IMR-90 (cell line): ENCODE data around the gene LMO1. TPM values are rescaled to one million over a fixed set of nuclear protein-coding genes. Genes with fewer than 3 reads are reported as not detected.

Experiments
- ATAC-seq: fragments of 200-7000 bp; cut with Tn5 transposase; 2 replicates; pipeline ENCODE4 v1.9.1; 2020; ENCODE audit warnings: low read depth, mild to moderate bottlenecking, moderate library complexity
- BruUV-seq: library from RNA; stranded (reverse); fragments of 400-500 nt; replicated peaks from 2 replicates; lab custom pipeline; 2021; lab: Mats Ljungman, UMichigan
- CTCF ChIA-PET: fragments of 300-600 bp; formaldehyde crosslinking; extraction: SDS; loops from one replicate; lab custom pipeline; 2021; ENCODE audit warnings: antibody characterized with exemption; lab: Yijun Ruan, JAX
- POLR2A ChIA-PET: fragments of 300-600 bp; sonication (Branson Sonifier 250); formaldehyde crosslinking; loops from one replicate; lab custom pipeline; 2022; ENCODE audit warnings: antibody characterized with exemption; ENCODE audit not compliant: unreplicated experiment; lab: Charles Lee
- DNase-seq: peaks from one replicate; pipeline ENCODE4 v3.0.0; 2013
- H2AFZ ChIP-seq: replicated peaks from 2 replicates; pipeline ENCODE3; 2013; ENCODE audit warnings: low read length, mild to moderate bottlenecking; ENCODE audit not compliant: poor library complexity
- H2AK5ac ChIP-seq: 2 replicates; pipeline ENCODE4 v1.6.1; 2013; ENCODE audit warnings: low read depth, low read length, inconsistent platforms
- H2AK9ac ChIP-seq: replicated peaks from 2 replicates; pipeline ENCODE3; 2013; ENCODE audit warnings: mild to moderate bottlenecking, low read depth, low read length, moderate library complexity; ENCODE audit not compliant: poor library complexity
- H2BK120ac ChIP-seq: 2 replicates; pipeline ENCODE4 v1.6.1; 2013; ENCODE audit warnings: low read depth, low read length, inconsistent platforms
- H2BK15ac ChIP-seq: 3 replicates; pipeline ENCODE4 v1.6.1; 2013; ENCODE audit warnings: low read depth, low read length, inconsistent platforms
- H2BK20ac ChIP-seq: 2 replicates; pipeline ENCODE4 v1.6.1; 2013; ENCODE audit warnings: low read depth, mild to moderate bottlenecking, inconsistent platforms, low read length, moderate library complexity
- H2BK5ac ChIP-seq: 2 replicates; pipeline ENCODE4 v1.6.1; 2013; ENCODE audit warnings: mild to moderate bottlenecking, low read depth, low read length, inconsistent platforms; ENCODE audit not compliant: poor library complexity, severe bottlenecking
- H3K14ac ChIP-seq: replicated peaks from 2 replicates; pipeline ENCODE4 v1.6.1; 2013; ENCODE audit warnings: low read depth, low read length, inconsistent platforms
- H3K18ac ChIP-seq: 2 replicates; pipeline ENCODE4 v1.6.1; 2013; ENCODE audit warnings: low read depth, low read length, control low read depth
- H3K23ac ChIP-seq: 2 replicates; pipeline ENCODE4 v1.6.1; 2013; ENCODE audit warnings: low read depth, low read length, inconsistent platforms
- H3K27ac ChIP-seq: 2 replicates; pipeline ENCODE4 v1.5.1; 2013; ENCODE audit warnings: mild to moderate bottlenecking, control low read depth, low read length; ENCODE audit not compliant: insufficient read depth
- H3K27me3 ChIP-seq: 2 replicates; pipeline ENCODE4 v1.6.1; 2013; ENCODE audit warnings: low read length; ENCODE audit not compliant: control insufficient read depth, insufficient read depth
- H3K36me3 ChIP-seq: 2 replicates; pipeline ENCODE4 v1.6.1; 2013; ENCODE audit warnings: low read length, mixed read lengths; ENCODE audit not compliant: control insufficient read depth, insufficient read depth
- H3K4ac ChIP-seq: 2 replicates; pipeline ENCODE4 v1.6.1; 2013; ENCODE audit warnings: low read depth, low read length, inconsistent platforms
- H3K4me1 ChIP-seq: 2 replicates; pipeline ENCODE4 v1.6.1; 2013; ENCODE audit warnings: low read length, mixed read lengths; ENCODE audit not compliant: control insufficient read depth, insufficient read depth
- H3K4me2 ChIP-seq: 2 replicates; pipeline ENCODE4 v1.6.1; 2013; ENCODE audit warnings: low read depth, mild to moderate bottlenecking, control low read depth, low read length, moderate library complexity
- H3K4me3 ChIP-seq: 2 replicates; pipeline ENCODE4 v1.5.1; 2013; ENCODE audit warnings: low read depth, mild to moderate bottlenecking, control low read depth, low read length, moderate library complexity; ENCODE audit not compliant: insufficient read depth
- H3K56ac ChIP-seq: 2 replicates; pipeline ENCODE4 v1.6.1; 2013; ENCODE audit warnings: low read length, inconsistent platforms; ENCODE audit not compliant: insufficient read depth; ENCODE audit errors: extremely low read depth
- H3K79me1 ChIP-seq, 2 experiments: 2 replicates each; pipeline ENCODE4 v1.6.1; 2013; ENCODE audit warnings: low read length in 2 of 2, inconsistent platforms in 1 of 2, low read depth in 1 of 2
- H3K9ac ChIP-seq: 2 replicates; pipeline ENCODE4 v1.6.1; 2013; ENCODE audit warnings: low read depth, low read length, control low read depth
- H3K9me1 ChIP-seq: 2 replicates; pipeline ENCODE4 v1.6.1; 2013; ENCODE audit warnings: low read length, inconsistent platforms; ENCODE audit not compliant: insufficient read depth
- H3K9me3 ChIP-seq: 2 replicates; pipeline ENCODE4 v1.6.1; 2013; ENCODE audit warnings: low read length; ENCODE audit not compliant: control insufficient read depth, insufficient read depth
- H4K20me1 ChIP-seq: 2 replicates; pipeline ENCODE4 v1.6.1; 2013; ENCODE audit warnings: low read length, inconsistent platforms; ENCODE audit not compliant: insufficient read depth
- H4K5ac ChIP-seq: 2 replicates; pipeline ENCODE4 v1.6.1; 2013; ENCODE audit warnings: mild to moderate bottlenecking, low read depth, low read length, control low read depth
- H4K8ac ChIP-seq, 2 experiments: 2 replicates each; pipeline ENCODE4 v1.6.1; 2013; ENCODE audit warnings: low read depth in 2 of 2, low read length in 2 of 2, control low read depth in 1 of 2, inconsistent platforms in 1 of 2
- H4K91ac ChIP-seq: 2 replicates; pipeline ENCODE4 v1.6.1; 2013; ENCODE audit warnings: low read depth, low read length, inconsistent platforms; ENCODE audit not compliant: insufficient read depth
- BHLHE40 ChIP-seq: fragments of 150-350 bp; IDR thresholded peaks from 2 replicates; pipeline ENCODE4 v1.6.1; 2016; ENCODE audit warnings: mild to moderate bottlenecking, low read depth, low read length
- CEBPB ChIP-seq: IDR thresholded peaks from 2 replicates; pipeline ENCODE4 v1.6.1; 2012; ENCODE audit warnings: low read depth, low read length, improper control_type of control experiment
- CHD1 ChIP-seq: IDR thresholded peaks from 2 replicates; pipeline ENCODE4 v1.6.1; 2012; ENCODE audit warnings: low read depth, low read length, improper control_type of control experiment
- CTCF ChIP-seq: conservative IDR thresholded peaks from 2 replicates; pipeline ENCODE4 v1.5.1; 2012; ENCODE audit warnings: mild to moderate bottlenecking, low read depth, low read length, improper control_type of control experiment
- ELK1 ChIP-seq: fragments of 150-350 bp; IDR thresholded peaks from 2 replicates; pipeline ENCODE4 v1.6.1; 2016; ENCODE audit warnings: low read depth, mild to moderate bottlenecking, low read length, moderate library complexity, borderline replicate concordance
- FOS ChIP-seq: fragments of 150-350 bp; IDR thresholded peaks from 2 replicates; pipeline ENCODE4 v1.6.1; 2016; ENCODE audit warnings: low read depth, low read length
- MAFK ChIP-seq: IDR thresholded peaks from 2 replicates; pipeline ENCODE4 v1.6.1; 2012; ENCODE audit warnings: low read depth, low read length, improper control_type of control experiment
- MAZ ChIP-seq: IDR thresholded peaks from 2 replicates; pipeline ENCODE4 v1.6.1; 2012; ENCODE audit warnings: low read depth, mild to moderate bottlenecking, low read length, improper control_type of control experiment, moderate library complexity, borderline replicate concordance
- MXI1 ChIP-seq: IDR thresholded peaks from 2 replicates; pipeline ENCODE4 v1.6.1; 2012; ENCODE audit warnings: low read depth, mild to moderate bottlenecking, low read length, moderate library complexity, borderline replicate concordance
- NFE2L2 ChIP-seq: fragments of 150-350 bp; IDR thresholded peaks from 2 replicates; pipeline ENCODE4 v1.6.1; 2016; ENCODE audit warnings: low read depth, mild to moderate bottlenecking, low read length
- POLR2A ChIP-seq: IDR thresholded peaks from 2 replicates; pipeline ENCODE4 v1.6.1; 2012; ENCODE audit warnings: mild to moderate bottlenecking, low read depth, low read length
- RAD21 ChIP-seq: IDR thresholded peaks from 2 replicates; pipeline ENCODE4 v1.6.1; 2012; ENCODE audit warnings: low read length, improper control_type of control experiment
- RCOR1 ChIP-seq: IDR thresholded peaks from 2 replicates; pipeline ENCODE4 v1.6.1; 2012; ENCODE audit warnings: mild to moderate bottlenecking, low read length, improper control_type of control experiment; ENCODE audit not compliant: insufficient replicate concordance
- RFX5 ChIP-seq: IDR thresholded peaks from 2 replicates; pipeline ENCODE4 v1.8.0; 2012; ENCODE audit warnings: low read depth, mild to moderate bottlenecking, low read length, moderate library complexity
- SMC3 ChIP-seq: fragments of 150-350 bp; IDR thresholded peaks from 2 replicates; pipeline ENCODE4 v1.6.1; 2016; ENCODE audit warnings: low read depth, mild to moderate bottlenecking, antibody characterized with exemption, low read length, moderate library complexity
- USF2 ChIP-seq: fragments of 150-350 bp; IDR thresholded peaks from 2 replicates; pipeline ENCODE4 v1.6.1; 2017; ENCODE audit warnings: mild to moderate bottlenecking, antibody characterized with exemption, low read length, low read depth
- WGBS, 2 experiments: methylation state at CpG; one replicate each; pipeline versions ENCODE4 v1.1.5 to v1.1.7; 2013; ENCODE audit warnings: missing lambda C conversion rate in 2 of 2; ENCODE audit not compliant: insufficient read length in 1 of 2; ENCODE audit errors: extremely low coverage in 2 of 2; 5-methylcytosine and 5-hydroxymethylcytosine counted together
- dilution Hi-C: fragments of 300-500 bp; cut with HindIII; formaldehyde crosslinking; loops from one replicate; pipeline ENCODE4 v1.14.3; 2018; ENCODE audit warnings: low sequenced_read_pairs; ENCODE audit not compliant: unreplicated experiment
- in situ Hi-C: fragments of 300-500 bp; cut with MboI; formaldehyde crosslinking; loops from 3 replicates; pipeline ENCODE4 v1.14.3; 2019; ENCODE audit warnings: low sequenced_read_pairs, inconsistent platforms, mixed read lengths
- intact Hi-C: fragments of 100-400 bp; cut with micrococcal nuclease; formaldehyde crosslinking; loops from 2 replicates; pipeline ENCODE4 v1.10.0; 2022
- polyA plus RNA-seq, 3 experiments: library from polyadenylated mRNA; depleted of rRNA; stranded (reverse); fragments of >200 nt; gene quantifications; 2 replicates each; pipeline ENCODE4 v1.2.3, GENCODE V29; 2012; ENCODE audit warnings: low replicate concordance in 1 of 3
- total RNA-seq: library from RNA; depleted of rRNA; stranded (reverse); fragments of >200 nt; gene quantifications from 2 replicates; pipeline ENCODE4 v1.2.3, GENCODE V29; 2012

Gene LMO1
- total and polyA plus RNA-seq, 2 of the 4 experiments (the other 2 are of a cell fraction), result not detected

DNA sequence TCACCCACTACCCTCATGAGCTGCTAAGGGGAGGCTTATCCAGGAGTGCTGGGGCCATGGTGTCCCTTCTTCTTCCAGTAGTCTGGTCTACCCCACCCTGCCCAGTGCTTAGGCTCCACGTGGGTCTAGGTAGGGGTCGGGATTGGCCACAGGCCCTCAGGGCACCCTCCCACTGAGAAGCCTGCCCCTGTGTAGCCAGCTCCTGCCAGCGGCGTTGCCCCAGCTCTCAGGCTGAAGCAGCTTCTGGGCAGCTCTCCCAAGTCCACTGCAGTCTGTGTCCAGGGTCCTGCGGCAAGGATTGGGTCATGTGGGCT is 70.8 kb downstream of the LMO1 start:
- no peak overlapping the region for H3K18ac ChIP-seq
- in situ Hi-C loops, result no loop called here

More for the DNA sequence above, 70.8 kb downstream of the LMO1 start:
- H2AK5ac ChIP-seq, result no peak overlapping the region
- H2BK20ac ChIP-seq, result no peak overlapping the region
- H4K20me1 ChIP-seq, result no peaks in the 10 kb centered on the region
- no peak overlapping the region for H3K4ac ChIP-seq
- no peaks in the 10 kb centered on the region for H3K4me1 ChIP-seq
- no peak overlapping the region for H3K14ac ChIP-seq
- H3K9me1 ChIP-seq, result no peaks in the 10 kb centered on the region
- no peaks in the 10 kb centered on the region for H3K79me1 ChIP-seq
- peaks cover 13% of the 10 kb centered on the region for H3K27me3 ChIP-seq
- intact Hi-C loops, result loop anchor here (1.0 kb wide), 3 partner anchors 70 to 373 kb away; partner anchors contain the start of gene LMO1
- no peaks in the 10 kb centered on the region for H3K36me3 ChIP-seq
- no peak overlapping the region for H2BK120ac ChIP-seq
- H2AFZ ChIP-seq, result peak overlapping the region; percentile 0
- no peak overlapping the region for H3K56ac ChIP-seq
- 70% methylated on average over 2 of the region's 5 CpGs; no CpG with 5 or more reads in 1 of the 2 experiments for WGBS, 2 experiments
- H2BK15ac ChIP-seq, result no peak overlapping the region
- ChIA-PET POLR2A (no interaction called here), CTCF (interaction anchor here (0.6 to 1.4 kb wide), 3 partner anchors 9 to 71 kb away, joined by 3 to 5 read pairs (median 3); partner anchors contain the start of gene LMO1)
- no peak overlapping the region for H3K4me3 ChIP-seq
- BruUV-seq, result no TSS peak
- dilution Hi-C loops, result no loop called here
- no peak overlapping the region for H3K9ac ChIP-seq
- no peak for DNase-seq
- no peak overlapping the region for H3K23ac ChIP-seq
- no peak overlapping the region for H2AK9ac ChIP-seq
- no peak overlapping the region for H3K27ac ChIP-seq
- H4K91ac ChIP-seq, result no peak overlapping the region
- no peak overlapping the region for H2BK5ac ChIP-seq
- no peak overlapping the region for H3K4me2 ChIP-seq
- no peaks in the 10 kb centered on the region for H3K9me3 ChIP-seq
- TF ChIP-seq SMC3 (no peak), USF2 (no peak), RCOR1 (no peak), CEBPB (no peak), CHD1 (no peak), NFE2L2 (no peak), MAZ (no peak), CTCF (no peak), ELK1 (no peak), RAD21 (no peak), MXI1 (no peak), BHLHE40 (no peak), FOS (no peak), MAFK (no peak), RFX5 (no peak), POLR2A (no peak)
- H4K5ac ChIP-seq, result no peak overlapping the region
- no peak overlapping the region for H4K8ac ChIP-seq
- ATAC-seq, result peak; percentile 35
